MM.1S (cell line): ENCODE measurements around the gene SEC61B.

ENCODE experiments used
- DNase-seq: peaks from one replicate; pipeline ENCODE4 v3.0.0-alpha.2; 2015
- H2AFZ ChIP-seq: fragments of 300-600 bp; sonication (generic); 2 replicates; pipeline ENCODE4 v1.6.0; 2016; ENCODE audit warnings: antibody characterized with exemption, low read length
- H3F3A ChIP-seq: fragments of 300-600 bp; sonication (generic); 2 replicates; pipeline ENCODE4 v1.6.1; 2016; ENCODE audit warnings: mild to moderate bottlenecking, antibody characterized with exemption, low read length, moderate library complexity, mixed read lengths; ENCODE audit not compliant: insufficient read depth
- H3K27ac ChIP-seq: fragments of 300-600 bp; sonication (generic); 2 replicates; pipeline ENCODE4 v1.5.1; 2016; ENCODE audit warnings: mild to moderate bottlenecking, low read length
- H3K27me3 ChIP-seq: fragments of 300-600 bp; sonication (generic); replicated peaks from 2 replicates; pipeline ENCODE4 v1.6.0; 2016; ENCODE audit warnings: low read length; ENCODE audit not compliant: insufficient read depth
- H3K36me3 ChIP-seq: fragments of 300-600 bp; sonication (generic); replicated peaks from 2 replicates; pipeline ENCODE4 v1.6.1; 2016; ENCODE audit warnings: mild to moderate bottlenecking, low read length, mixed read lengths; ENCODE audit not compliant: insufficient read depth
- H3K4me1 ChIP-seq: fragments of 300-600 bp; sonication (generic); 2 replicates; pipeline ENCODE4 v1.6.1; 2016; ENCODE audit warnings: low read length, mixed read lengths
- H3K4me2 ChIP-seq: fragments of 300-600 bp; sonication (generic); 2 replicates; pipeline ENCODE4 v1.6.0; 2016; ENCODE audit warnings: low read depth, low read length
- H3K4me3 ChIP-seq: fragments of 300-600 bp; sonication (generic); 2 replicates; pipeline ENCODE4 v1.5.1; 2016; ENCODE audit warnings: low read length, mixed read lengths
- H3K79me2 ChIP-seq: fragments of 300-600 bp; sonication (generic); 2 replicates; pipeline ENCODE4 v1.6.1; 2016; ENCODE audit warnings: mixed run types, low read length, mixed read lengths
- H3K9ac ChIP-seq: fragments of 300-600 bp; sonication (generic); 2 replicates; pipeline ENCODE4 v1.6.1; 2016; ENCODE audit warnings: low read length, mixed read lengths
- H3K9me2 ChIP-seq: fragments of 300-600 bp; sonication (generic); replicated peaks from 2 replicates; pipeline ENCODE4 v1.6.1; 2016; ENCODE audit warnings: mild to moderate bottlenecking, low read length, mixed read lengths; ENCODE audit not compliant: insufficient read depth
- H3K9me3 ChIP-seq: fragments of 300-600 bp; sonication (generic); replicated peaks from 2 replicates; pipeline ENCODE4 v1.6.1; 2016; ENCODE audit warnings: mild to moderate bottlenecking, low read length, mixed read lengths; ENCODE audit not compliant: insufficient read depth
- H4K20me1 ChIP-seq: fragments of 300-600 bp; sonication (generic); 2 replicates; pipeline ENCODE4 v1.6.1; 2016; ENCODE audit warnings: mild to moderate bottlenecking, low read length, moderate library complexity, mixed read lengths; ENCODE audit not compliant: insufficient read depth
- CTCF ChIP-seq: fragments of 300-600 bp; sonication (generic); IDR thresholded peaks from 2 replicates; pipeline ENCODE4 v1.5.1; 2016; ENCODE audit warnings: antibody characterized with exemption, low read length, mixed read lengths
- EZH2 ChIP-seq: fragments of 300-600 bp; sonication (generic); optimal IDR thresholded peaks from 2 replicates; pipeline ENCODE3; 2017; ENCODE audit warnings: low read depth, mild to moderate bottlenecking, antibody characterized with exemption, low read length, mixed read lengths
- EZH2phosphoT487 ChIP-seq: fragments of 300-600 bp; sonication (generic); IDR thresholded peaks from 2 replicates; pipeline ENCODE4 v1.6.1; 2018; ENCODE audit warnings: antibody characterized with exemption, low read length

SEC61B gene

GRCh38 chr9:99182356-99182755 lies 39.7 kb upstream of the SEC61B start:
- H3K4me2 ChIP-seq, result no peak overlapping the region
- no peaks in the 10 kb centered on the region for H3K9me2 ChIP-seq
- TF ChIP-seq EZH2phosphoT487 (no peak), CTCF (no peak), EZH2 (no peak)
- H3K4me3 ChIP-seq, result no peak overlapping the region
- peaks cover 24% of the 10 kb centered on the region for H3K4me1 ChIP-seq
- H3K9me3 ChIP-seq, result no peaks in the 10 kb centered on the region
- no peaks in the 10 kb centered on the region for H3K27me3 ChIP-seq
- no peaks in the 10 kb centered on the region for H4K20me1 ChIP-seq
- H3F3A ChIP-seq, result peaks cover 3% of the 10 kb centered on the region; the same call in 1 of the 2 replicates
- no peak overlapping the region for H3K27ac ChIP-seq
- DNase-seq, result no peak
- no peaks in the 10 kb centered on the region for H3K79me2 ChIP-seq
- no peaks in the 10 kb centered on the region for H3K36me3 ChIP-seq
- no peak overlapping the region for H2AFZ ChIP-seq
- no peak overlapping the region for H3K9ac ChIP-seq

- Histone ChIP-seq H3K36me3 (no peaks in the 10 kb centered on the region), H3K4me1 (peaks cover 34% of the 10 kb centered on the region), H3K4me2 (no peak overlapping the region), H3K27ac (no peak overlapping the region), H3K9me3 (no peaks in the 10 kb centered on the region), H3K9me2 (no peaks in the 10 kb centered on the region), H2AFZ (no peak overlapping the region), H3F3A (peaks cover 7% of the 10 kb centered on the region; the same call in 1 of the 2 replicates), H3K27me3 (no peaks in the 10 kb centered on the region), H4K20me1 (no peaks in the 10 kb centered on the region), H3K79me2 (no peaks in the 10 kb centered on the region), H3K9ac (no peak overlapping the region), H3K4me3 (no peak overlapping the region)
- DNase-seq, result no peak
- TF ChIP-seq EZH2 (no peak), CTCF (no peak), EZH2phosphoT487 (no peak)
Measured at GRCh38 chr9:99183616-99184015, 38.5 kb upstream of the SEC61B start.

GRCh38 chr9:99184110-99184474 lies 38.0 kb upstream of the SEC61B start:
- no peaks in the 10 kb centered on the region for H3K9me3 ChIP-seq
- H2AFZ ChIP-seq, result no peak overlapping the region
- TF ChIP-seq EZH2phosphoT487, result no peak
- TF ChIP-seq CTCF, result no peak
- no peak for TF ChIP-seq EZH2
- H3K36me3 ChIP-seq, result no peaks in the 10 kb centered on the region
- no peaks in the 10 kb centered on the region for H3K9me2 ChIP-seq
- no peak overlapping the region for H3K27ac ChIP-seq
- H3K27me3 ChIP-seq, result no peaks in the 10 kb centered on the region
- peaks cover 34% of the 10 kb centered on the region for H3K4me1 ChIP-seq
- H3F3A ChIP-seq, result peaks cover 7% of the 10 kb centered on the region; the same call in 1 of the 2 replicates
- H3K79me2 ChIP-seq, result no peaks in the 10 kb centered on the region
- H4K20me1 ChIP-seq, result no peaks in the 10 kb centered on the region
- H3K4me2 ChIP-seq, result no peak overlapping the region
- H3K9ac ChIP-seq, result no peak overlapping the region
- no peak overlapping the region for H3K4me3 ChIP-seq
- no peak for DNase-seq
